ENCODE measurements around the gene GNAS. TPM values are rescaled to one million over a fixed set of nuclear protein-coding genes. Genes with fewer than 3 reads are reported as not detected.

GNAS gene
- total RNA-seq, 3 donors from 2014 or later (not counting 1 experiment from before 2014, with no cell fraction given) = 530 to 823 (median 582) TPM

GRCh38 chr20:58868795-58869194, 16.3 kb downstream of the GNAS start:
- Histone ChIP-seq H3K9me3 (ENCODE audit: control insufficient read depth, insufficient read depth, low read length) (no peaks in the 10 kb centered on the region), H3K27ac (ENCODE audit: low read length) (no peak overlapping the region), H3K36me3 (ENCODE audit: control insufficient read depth, insufficient read depth, low read length) (no peaks in the 10 kb centered on the region), H3K27me3 (ENCODE audit: control insufficient read depth, insufficient read depth, low read length) (no peaks in the 10 kb centered on the region), H3K4me1 (ENCODE audit: control insufficient read depth, insufficient read depth, low read length) (no peaks in the 10 kb centered on the region), H3K4me3 (ENCODE audit: low read length) (no peak overlapping the region)
- whole genome bisulfite sequencing (ENCODE audit: insufficient coverage) = 62% methylated on average over 13 of the region's 14 CpGs
- ATAC-seq (no peak), DNase-seq (peak in 1 of 2 donors; percentile 35)
- Mint-ChIP-seq H3K27me3 (ENCODE audit: low read depth in 2 of 2) (peaks cover 16 to 25% of the 10 kb centered on the region in 2 donors), H3K9me3 (no peaks in the 10 kb centered on the region), H3K4me1 (peaks cover 0 to 9% of the 10 kb centered on the region in 2 donors), H3K27ac (no peak overlapping the region), H3K4me3 (no peak overlapping the region), H3K36me3 (no peaks in the 10 kb centered on the region)
- intact Hi-C loops (cut with micrococcal nuclease) = no loop called here
- TF ChIP-seq CTCF (IDR thresholded peaks at IDR 0.05) = no peak

GRCh38 chr20:58869662-58870227, 17.2 kb downstream of the GNAS start:
- no peaks in the 10 kb centered on the region for H3K9me3 ChIP-seq (ENCODE audit: control insufficient read depth, insufficient read depth, low read length)
- H3K4me1 Mint-ChIP-seq = peaks cover 0 to 9% of the 10 kb centered on the region in 2 donors
- intact Hi-C loops (cut with micrococcal nuclease) = loop anchor here (1.0 to 5.0 kb wide), 4 partner anchors 338 to 627 kb away; no protein-coding TSS in a partner anchor
- no peak overlapping the region for H3K27ac Mint-ChIP-seq
- no peak overlapping the region for H3K4me3 Mint-ChIP-seq
- H3K9me3 Mint-ChIP-seq = no peaks in the 10 kb centered on the region
- no peaks in the 10 kb centered on the region for H3K27me3 ChIP-seq (ENCODE audit: control insufficient read depth, insufficient read depth, low read length)
- peaks cover 16 to 23% of the 10 kb centered on the region in 2 donors for H3K27me3 Mint-ChIP-seq (ENCODE audit: low read depth in 2 of 2)
- WGBS (ENCODE audit: insufficient coverage) = 86% methylated on average over 7 of the region's 7 CpGs
- no peak for DNase-seq
- no peaks in the 10 kb centered on the region for H3K36me3 ChIP-seq (ENCODE audit: control insufficient read depth, insufficient read depth, low read length)
- no peaks in the 10 kb centered on the region for H3K4me1 ChIP-seq (ENCODE audit: control insufficient read depth, insufficient read depth, low read length)
- no peak for TF ChIP-seq CTCF (IDR thresholded peaks at IDR 0.05)
- no peak overlapping the region for H3K27ac ChIP-seq (ENCODE audit: low read length)
- no peak overlapping the region for H3K4me3 ChIP-seq (ENCODE audit: low read length)
- ATAC-seq = no peak
- H3K36me3 Mint-ChIP-seq = no peaks in the 10 kb centered on the region

GRCh38 chr20:58870293-58871014, 17.9 kb downstream of the GNAS start:
- no peaks in the 10 kb centered on the region for H3K27me3 ChIP-seq (ENCODE audit: control insufficient read depth, insufficient read depth, low read length)
- ATAC-seq = peak; percentile 72 to 81 (median 77)
- intact Hi-C loops (cut with micrococcal nuclease) = loop anchor here (1.0 to 5.0 kb wide), 4 partner anchors 337 to 626 kb away; no protein-coding TSS in a partner anchor
- peak; percentile 70 for TF ChIP-seq CTCF (IDR thresholded peaks at IDR 0.05)
- H3K9me3 ChIP-seq (ENCODE audit: control insufficient read depth, insufficient read depth, low read length) = no peaks in the 10 kb centered on the region
- DNase-seq = peak; percentile 46 to 78
- 0% methylated on average over 3 of the region's 7 CpGs for WGBS (ENCODE audit: insufficient coverage)
- no peak overlapping the region for H3K27ac Mint-ChIP-seq
- H3K36me3 Mint-ChIP-seq = no peaks in the 10 kb centered on the region
- H3K4me1 ChIP-seq (ENCODE audit: control insufficient read depth, insufficient read depth, low read length) = no peaks in the 10 kb centered on the region
- peaks cover 16 to 23% of the 10 kb centered on the region in 2 donors for H3K27me3 Mint-ChIP-seq (ENCODE audit: low read depth in 2 of 2)
- no peaks in the 10 kb centered on the region for H3K36me3 ChIP-seq (ENCODE audit: control insufficient read depth, insufficient read depth, low read length)
- no peak overlapping the region for H3K27ac ChIP-seq (ENCODE audit: low read length)
- H3K4me3 ChIP-seq (ENCODE audit: low read length) = no peak overlapping the region
- peaks cover 0 to 9% of the 10 kb centered on the region in 2 donors for H3K4me1 Mint-ChIP-seq
- no peak overlapping the region for H3K4me3 Mint-ChIP-seq
- no peaks in the 10 kb centered on the region for H3K9me3 Mint-ChIP-seq

Measured in natural killer cell (primary cell).